ENCODE data around the gene MRM3.

- TF ChIP-seq POLR2A (IDR thresholded peaks at IDR 0.05) (no peak), CTCF (IDR thresholded peaks at IDR 0.05) (no peak), POLR2AphosphoS5 (IDR thresholded peaks at IDR 0.05) (no peak)
Measured at GRCh38 chr17:802901-803881, 21.0 kb downstream of the MRM3 start.

Measured in gastroesophageal sphincter (tissue), 3 donors.